PFSK-1 (cell line): ENCODE measurements around the gene LSMEM2.

Experiments
- TAF1 ChIP-seq: IDR thresholded peaks from 2 replicates; pipeline ENCODE4 v1.6.1; 2012; ENCODE audit warnings: low read length, control low read depth, borderline replicate concordance; ENCODE audit not compliant: insufficient read depth
- TF ChIP-seq, protein P1 (sequence below), 2 experiments: IDR thresholded peaks; 2 replicates each; pipeline versions ENCODE4 v1.6.1 to v1.8.0; 2011 to 2012; ENCODE audit warnings: low read depth in 2 of 2, low read length in 2 of 2, control low read depth in 1 of 2, inconsistent platforms in 1 of 2, mild to moderate bottlenecking in 1 of 2, moderate library complexity in 1 of 2; ENCODE audit not compliant: insufficient read depth in 1 of 2

DNA sequence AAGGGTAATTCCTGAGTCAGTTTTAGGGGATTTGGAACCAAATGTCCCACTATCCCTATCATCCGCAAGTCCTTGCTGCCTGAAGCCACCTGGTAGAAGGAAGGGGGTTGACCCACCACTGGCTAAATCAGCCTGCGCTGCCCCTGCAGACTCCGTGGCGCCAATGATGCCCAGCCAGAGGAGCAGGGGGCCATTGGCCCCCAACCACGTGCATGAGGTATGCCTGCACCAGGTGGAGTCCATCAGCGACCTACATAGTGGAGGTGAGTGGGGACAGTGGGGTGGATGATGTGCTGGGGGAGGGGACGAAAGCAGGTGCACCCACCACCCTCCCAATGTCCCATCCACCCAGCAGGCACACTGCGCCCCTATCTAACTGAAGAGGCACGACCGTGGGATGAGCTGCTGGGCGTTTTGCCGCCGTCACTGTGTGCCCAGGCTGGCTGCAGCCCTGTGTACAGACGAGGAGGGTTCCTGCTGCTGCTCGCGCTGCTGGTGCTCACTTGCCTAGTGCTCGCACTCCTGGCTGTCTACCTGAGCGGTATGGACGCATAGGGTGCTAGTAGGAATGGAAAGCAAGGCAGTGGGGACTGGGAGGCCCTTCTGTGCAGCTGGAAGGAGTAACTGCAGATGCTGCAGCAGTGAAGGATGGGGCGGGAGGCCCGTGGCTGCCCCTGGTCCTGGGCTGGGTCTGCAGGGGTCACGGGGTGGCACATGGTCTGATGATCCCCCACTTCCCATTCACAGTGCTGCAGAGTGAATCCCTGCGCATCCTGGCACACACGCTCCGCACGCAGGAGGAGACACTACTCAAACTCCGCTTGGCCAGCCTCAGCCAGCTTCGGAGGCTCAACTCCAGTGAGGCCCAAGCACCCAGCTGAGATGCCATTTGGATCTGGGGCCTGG, 7.7 kb downstream of the LSMEM2 start:
- TF ChIP-seq, protein P1, sequence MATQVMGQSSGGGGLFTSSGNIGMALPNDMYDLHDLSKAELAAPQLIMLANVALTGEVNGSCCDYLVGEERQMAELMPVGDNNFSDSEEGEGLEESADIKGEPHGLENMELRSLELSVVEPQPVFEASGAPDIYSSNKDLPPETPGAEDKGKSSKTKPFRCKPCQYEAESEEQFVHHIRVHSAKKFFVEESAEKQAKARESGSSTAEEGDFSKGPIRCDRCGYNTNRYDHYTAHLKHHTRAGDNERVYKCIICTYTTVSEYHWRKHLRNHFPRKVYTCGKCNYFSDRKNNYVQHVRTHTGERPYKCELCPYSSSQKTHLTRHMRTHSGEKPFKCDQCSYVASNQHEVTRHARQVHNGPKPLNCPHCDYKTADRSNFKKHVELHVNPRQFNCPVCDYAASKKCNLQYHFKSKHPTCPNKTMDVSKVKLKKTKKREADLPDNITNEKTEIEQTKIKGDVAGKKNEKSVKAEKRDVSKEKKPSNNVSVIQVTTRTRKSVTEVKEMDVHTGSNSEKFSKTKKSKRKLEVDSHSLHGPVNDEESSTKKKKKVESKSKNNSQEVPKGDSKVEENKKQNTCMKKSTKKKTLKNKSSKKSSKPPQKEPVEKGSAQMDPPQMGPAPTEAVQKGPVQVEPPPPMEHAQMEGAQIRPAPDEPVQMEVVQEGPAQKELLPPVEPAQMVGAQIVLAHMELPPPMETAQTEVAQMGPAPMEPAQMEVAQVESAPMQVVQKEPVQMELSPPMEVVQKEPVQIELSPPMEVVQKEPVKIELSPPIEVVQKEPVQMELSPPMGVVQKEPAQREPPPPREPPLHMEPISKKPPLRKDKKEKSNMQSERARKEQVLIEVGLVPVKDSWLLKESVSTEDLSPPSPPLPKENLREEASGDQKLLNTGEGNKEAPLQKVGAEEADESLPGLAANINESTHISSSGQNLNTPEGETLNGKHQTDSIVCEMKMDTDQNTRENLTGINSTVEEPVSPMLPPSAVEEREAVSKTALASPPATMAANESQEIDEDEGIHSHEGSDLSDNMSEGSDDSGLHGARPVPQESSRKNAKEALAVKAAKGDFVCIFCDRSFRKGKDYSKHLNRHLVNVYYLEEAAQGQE (IDR thresholded peaks at IDR 0.05; ENCODE audit: insufficient read depth in 1 of 2, low read depth in 2 of 2, low read length in 2 of 2) = no peak
- TF ChIP-seq TAF1 = no peak
